HCT116 (cell line): Measurements from ENCODE around the gene ATRIP.

Experiments used
- CTCF ChIP-seq, 3 experiments: fragments of 200-600 bp in 1 of 3; sonication (generic) in 1 of 3; IDR thresholded peaks in 2 of 3; conservative IDR thresholded peaks in 1 of 3; 2 replicates each; pipeline ENCODE4 v1.5.1; 2012 to 2017; ENCODE audit warnings: low read depth in 2 of 3, low read length in 2 of 3, antibody characterized with exemption in 1 of 3, borderline replicate concordance in 1 of 3, control low read depth in 1 of 3, mild to moderate bottlenecking in 1 of 3, mixed read lengths in 1 of 3, mixed run types in 1 of 3, moderate library complexity in 1 of 3; ENCODE audit not compliant: insufficient read depth in 1 of 3
- EZH2 ChIP-seq: fragments of 200-600 bp; sonication (generic); IDR thresholded peaks from 2 replicates; pipeline ENCODE4 v1.6.1; 2017; ENCODE audit warnings: antibody characterized with exemption, mixed run types
- EZH2phosphoT487 ChIP-seq: fragments of 200-600 bp; IDR thresholded peaks from 2 replicates; pipeline ENCODE4 v1.6.1; 2018; ENCODE audit warnings: antibody characterized with exemption, borderline replicate concordance
- POLR2AphosphoS5 ChIP-seq: IDR thresholded peaks from 2 replicates; pipeline ENCODE4 v1.6.1; 2011; ENCODE audit warnings: mild to moderate bottlenecking, low read depth, low read length, moderate library complexity
- REST ChIP-seq: IDR thresholded peaks from 2 replicates; pipeline ENCODE4 v1.6.1; 2012; ENCODE audit warnings: low read depth

- TF ChIP-seq REST (no peak), CTCF (IDR thresholded peaks at IDR 0.05 in 2 of 3, conservative IDR thresholded peaks at IDR 0.05 in 1 of 3; ENCODE audit: borderline replicate concordance in 1 of 3, insufficient read depth in 1 of 3, low read depth in 2 of 3, low read length in 2 of 3) (no peak), EZH2phosphoT487 (no peak), POLR2AphosphoS5 (no peak), EZH2 (no peak)
Measured at GRCh38 chr3:48505146-48505545, 58.6 kb downstream of the ATRIP start.
